Thyroid gland (tissue), 4 donors: ENCODE measurements around the gene SFXN5. TPM values are rescaled to one million over a fixed set of nuclear protein-coding genes. Genes with fewer than 3 reads are reported as not detected.

Source experiments
- DNase-seq, 2 donors: peaks; one replicate each; pipeline ENCODE4 v3.0.0-alpha.2; 2019
- H3K27ac ChIP-seq, 3 donors: fragments of 200-600 bp; sonication (generic); 1 replicate in 2 of 3; 2 replicates in 1 of 3; pipeline ENCODE4 v1.5.1; 2016 to 2019; ENCODE audit warnings: mild to moderate bottlenecking in 1 of 3, moderate library complexity in 1 of 3
- H3K27me3 ChIP-seq: fragments of 200-600 bp; sonication (generic); one replicate; pipeline ENCODE4 v1.5.1; 2019
- H3K36me3 ChIP-seq, 2 donors: fragments of 200-600 bp; sonication (generic); one replicate each; pipeline ENCODE4 v1.5.1; 2016 to 2019
- H3K4me1 ChIP-seq, 2 donors: fragments of 200-600 bp; sonication (generic); one replicate each; pipeline ENCODE4 v1.5.1; 2017 to 2019
- H3K4me3 ChIP-seq, 3 donors: fragments of 200-600 bp; sonication (generic); replicated peaks in 1 of 3; 1 replicate in 2 of 3; 2 replicates in 1 of 3; pipeline ENCODE4 v1.5.1; 2016; ENCODE audit warnings: mild to moderate bottlenecking in 1 of 3
- H3K9me3 ChIP-seq: fragments of 200-600 bp; sonication (generic); one replicate; pipeline ENCODE4 v1.5.1; 2017
- POLR2A ChIP-seq, 2 donors: fragments of 450-650 bp; IDR thresholded peaks; one replicate each; pipeline ENCODE4 v1.6.1; 2017; ENCODE audit warnings: antibody characterized with exemption in 2 of 2, mild to moderate bottlenecking in 2 of 2, moderate library complexity in 1 of 2
- WGBS, 2 donors: methylation state at CpG; one replicate each; pipeline ENCODE4 v1.1.5; 2017; 5-methylcytosine and 5-hydroxymethylcytosine counted together
- intact Hi-C: fragments of 100-400 bp; cut with DNase I; formaldehyde crosslinking; loops from one replicate; pipeline ENCODE4 v1.15.1; 2023
- total RNA-seq, 4 donors: library from RNA; depleted of rRNA; stranded (reverse); fragments of >200 nt; gene quantifications; one replicate each; pipeline ENCODE4 v1.2.3, GENCODE V29; 2016
- TF ChIP-seq, protein P1 (sequence below), 6 experiments: fragments of 200-600 bp in 3 of 6; fragments of 450-650 bp in 3 of 6; sonication (generic) in 3 of 6; IDR thresholded peaks; one replicate each; pipeline ENCODE4 v1.5.1; 2016 to 2019; ENCODE audit warnings: antibody characterized with exemption in 6 of 6, mild to moderate bottlenecking in 2 of 6, inconsistent platforms in 1 of 6, moderate library complexity in 1 of 6

SFXN5 gene
- total RNA-seq, 4 donors from 2014 or later: 10.3 to 17.2 (median 16.5) TPM

DNA sequence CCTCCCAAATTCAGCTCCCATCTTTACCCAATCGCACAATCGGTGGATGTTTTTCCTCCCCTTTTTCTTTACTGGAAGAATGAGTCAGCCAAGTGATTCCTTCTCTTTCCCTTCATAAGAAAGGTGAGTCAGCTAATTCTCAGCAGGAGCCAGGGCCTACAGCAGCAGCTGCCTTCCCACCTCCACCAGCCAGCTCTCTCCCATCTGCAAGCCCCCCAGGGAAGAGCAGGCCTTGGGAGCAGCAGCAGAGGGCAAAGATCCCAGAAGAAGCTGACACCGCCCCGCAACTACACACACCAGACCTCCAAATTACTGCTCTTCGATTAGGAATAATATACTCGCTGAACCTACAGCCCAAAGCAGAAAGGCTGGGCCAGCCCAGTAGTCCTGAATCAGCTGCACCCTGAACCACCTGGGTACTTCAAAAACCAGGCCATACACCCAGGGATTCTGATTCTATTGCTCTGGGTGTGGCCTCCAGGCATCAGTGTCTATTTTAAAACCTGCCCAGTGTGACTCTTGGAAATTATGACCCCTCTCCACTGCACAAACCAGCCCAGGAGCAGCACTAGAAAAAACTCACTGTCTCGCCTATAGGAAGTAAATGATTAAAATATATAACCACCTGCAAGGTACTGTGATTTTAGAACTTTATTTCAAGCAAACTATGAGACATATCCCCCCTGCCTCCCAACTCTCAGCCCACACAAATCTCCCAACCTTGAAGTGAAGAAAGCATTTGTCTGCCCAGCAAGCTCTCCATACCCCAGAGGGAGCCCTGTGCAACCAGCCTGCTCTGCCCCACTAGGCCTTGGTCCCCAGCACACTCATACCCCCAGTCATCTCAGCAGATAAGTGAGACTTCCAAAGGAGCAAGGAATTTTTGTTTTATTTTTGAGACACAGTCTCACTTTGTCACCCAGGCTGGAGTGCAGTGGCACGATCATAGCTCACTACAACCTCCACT, 7.3 kb downstream of the SFXN5 start:
- Histone ChIP-seq H3K4me3 (no peak overlapping the region), H3K27me3 (no peaks in the 10 kb centered on the region), H3K4me1 (peaks cover 0 to 5% of the 10 kb centered on the region in 2 donors), H3K27ac (no peak overlapping the region), H3K36me3 (no peaks in the 10 kb centered on the region), H3K9me3 (no peaks in the 10 kb centered on the region)
- no peak for TF ChIP-seq POLR2A (IDR thresholded peaks at IDR 0.05)
- TF ChIP-seq, protein P1, sequence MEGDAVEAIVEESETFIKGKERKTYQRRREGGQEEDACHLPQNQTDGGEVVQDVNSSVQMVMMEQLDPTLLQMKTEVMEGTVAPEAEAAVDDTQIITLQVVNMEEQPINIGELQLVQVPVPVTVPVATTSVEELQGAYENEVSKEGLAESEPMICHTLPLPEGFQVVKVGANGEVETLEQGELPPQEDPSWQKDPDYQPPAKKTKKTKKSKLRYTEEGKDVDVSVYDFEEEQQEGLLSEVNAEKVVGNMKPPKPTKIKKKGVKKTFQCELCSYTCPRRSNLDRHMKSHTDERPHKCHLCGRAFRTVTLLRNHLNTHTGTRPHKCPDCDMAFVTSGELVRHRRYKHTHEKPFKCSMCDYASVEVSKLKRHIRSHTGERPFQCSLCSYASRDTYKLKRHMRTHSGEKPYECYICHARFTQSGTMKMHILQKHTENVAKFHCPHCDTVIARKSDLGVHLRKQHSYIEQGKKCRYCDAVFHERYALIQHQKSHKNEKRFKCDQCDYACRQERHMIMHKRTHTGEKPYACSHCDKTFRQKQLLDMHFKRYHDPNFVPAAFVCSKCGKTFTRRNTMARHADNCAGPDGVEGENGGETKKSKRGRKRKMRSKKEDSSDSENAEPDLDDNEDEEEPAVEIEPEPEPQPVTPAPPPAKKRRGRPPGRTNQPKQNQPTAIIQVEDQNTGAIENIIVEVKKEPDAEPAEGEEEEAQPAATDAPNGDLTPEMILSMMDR (IDR thresholded peaks at IDR 0.05): no peak
- DNase-seq: no peak
- WGBS, 2 donors: 88 to 92% methylated on average over 8 of the region's 8 CpGs
- intact Hi-C loops: no loop called here

DNA sequence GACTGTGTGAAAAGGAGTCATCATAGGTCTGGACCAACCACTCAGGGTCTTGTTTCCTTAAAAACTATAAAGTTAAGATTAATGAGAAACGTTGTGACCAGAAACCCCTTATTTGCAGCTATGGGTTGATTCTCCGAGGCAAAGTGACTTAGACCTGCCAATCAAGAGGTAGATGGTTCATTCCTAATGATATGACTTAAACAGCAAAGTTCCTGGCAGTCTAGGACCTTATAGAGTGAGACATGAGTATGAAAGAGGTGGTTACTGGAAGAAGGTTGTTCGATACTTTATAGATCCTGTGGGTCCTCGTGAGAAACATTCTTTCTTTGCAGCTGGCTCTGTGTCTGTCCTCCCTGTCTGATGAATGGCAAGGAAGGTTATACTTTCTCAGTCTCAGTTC, 8.0 kb downstream of the SFXN5 start:
- TF ChIP-seq, protein P1 (IDR thresholded peaks at IDR 0.05): no peak
- no peak for TF ChIP-seq POLR2A (IDR thresholded peaks at IDR 0.05)
- WGBS, 2 donors: 86 to 88% methylated on average over 4 of the region's 4 CpGs
- Histone ChIP-seq H3K27ac (no peak overlapping the region), H3K9me3 (no peaks in the 10 kb centered on the region), H3K4me1 (peaks cover 0 to 5% of the 10 kb centered on the region in 2 donors), H3K36me3 (no peaks in the 10 kb centered on the region), H3K4me3 (no peak overlapping the region), H3K27me3 (no peaks in the 10 kb centered on the region)
- no peak for DNase-seq
- intact Hi-C loops: no loop called here

DNA sequence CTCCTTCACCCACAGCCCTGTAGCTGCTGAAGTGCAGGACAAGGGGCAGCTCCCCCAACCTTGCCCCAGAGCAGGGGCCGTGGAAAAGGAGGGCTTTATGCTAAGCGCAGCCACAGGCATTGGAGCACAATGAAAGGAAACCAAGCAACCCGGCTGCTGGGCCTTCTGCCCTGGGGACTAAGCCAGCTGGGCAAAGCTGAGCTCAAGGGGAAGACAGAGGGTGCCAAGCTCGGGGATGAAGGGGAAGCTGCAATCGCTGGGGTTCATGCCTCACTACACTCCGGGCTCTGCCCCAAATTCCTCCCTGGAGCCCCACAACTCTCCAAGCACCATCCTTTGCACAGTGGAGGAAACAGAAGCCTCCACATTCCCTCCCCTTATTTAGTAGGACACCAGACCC, 12.4 kb downstream of the SFXN5 start:
- intact Hi-C loops: no loop called here
- Histone ChIP-seq H3K4me1 (peaks cover 0 to 3% of the 10 kb centered on the region in 2 donors), H3K4me3 (no peak overlapping the region), H3K9me3 (no peaks in the 10 kb centered on the region), H3K36me3 (peaks cover 0 to 3% of the 10 kb centered on the region in 2 donors), H3K27me3 (no peaks in the 10 kb centered on the region), H3K27ac (no peak overlapping the region)
- WGBS, 2 donors: 58 to 59% methylated on average over 4 to 6 of the region's 6 CpGs
- no peak for TF ChIP-seq POLR2A (IDR thresholded peaks at IDR 0.05)
- TF ChIP-seq, protein P1 (IDR thresholded peaks at IDR 0.05): no peak
- no peak for DNase-seq

DNA sequence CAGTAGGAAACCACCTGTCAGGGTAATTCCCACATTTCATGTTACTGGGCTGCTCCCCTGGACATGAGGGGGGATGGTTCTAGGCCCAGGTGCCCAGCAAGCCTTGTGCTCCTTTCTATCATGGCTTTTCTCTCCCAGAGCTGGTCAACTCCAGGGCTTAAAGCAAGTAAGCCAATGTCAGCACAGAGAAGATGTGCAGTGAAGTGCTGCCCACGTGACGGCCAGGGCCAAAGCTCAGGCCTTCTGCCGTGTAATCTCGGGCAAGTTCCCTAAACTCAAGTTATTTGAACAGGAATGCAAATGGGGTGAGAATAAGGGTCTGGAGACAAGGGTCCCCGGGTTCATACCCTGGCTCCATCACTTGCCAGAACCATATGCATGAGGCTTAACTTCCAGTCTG, 16.5 kb downstream of the SFXN5 start:
- intact Hi-C loops: no loop called here
- H3K27me3 ChIP-seq: no peaks in the 10 kb centered on the region
- H3K27ac ChIP-seq: no peak overlapping the region
- no peak for DNase-seq
- H3K4me1 ChIP-seq: no peaks in the 10 kb centered on the region
- H3K36me3 ChIP-seq: peaks cover 0 to 3% of the 10 kb centered on the region in 2 donors
- no peak for TF ChIP-seq POLR2A (IDR thresholded peaks at IDR 0.05)
- TF ChIP-seq, protein P1 (IDR thresholded peaks at IDR 0.05): no peak
- no peaks in the 10 kb centered on the region for H3K9me3 ChIP-seq
- no peak overlapping the region for H3K4me3 ChIP-seq
- 94 to 98% methylated on average over 5 of the region's 5 CpGs for WGBS, 2 donors
